K562 (cell line): ENCODE results near the gene PGF. TPM values are rescaled to one million over a fixed set of nuclear protein-coding genes. Genes with fewer than 3 reads are reported as not detected.

ENCODE experiments used
- ATAC-seq: fragments of 200-7000 bp; cut with Tn5 transposase; 3 replicates; pipeline ENCODE4 v1.9.1; 2020; ENCODE audit warnings: moderate library complexity
- BruUV-seq: library from RNA; stranded (reverse); fragments of 400-500 nt; replicated peaks from 2 replicates; lab custom pipeline; 2021; lab: Mats Ljungman, UMichigan
- CTCF ChIA-PET: fragments of 300-600 bp; formaldehyde crosslinking; extraction: SDS; loops from one replicate; lab custom pipeline; 2021; ENCODE audit warnings: low intra/inter-chr PET ratio; lab: Yijun Ruan, JAX
- POLR2A ChIA-PET: fragments of 300-600, 350-650 bp; sonication (Branson Sonifier 250); formaldehyde crosslinking; extraction: SDS; loops from one replicate; lab custom pipeline; 2021; ENCODE audit warnings: antibody characterized with exemption, inconsistent platforms; lab: Yijun Ruan, JAX
- DNase-seq, 4 experiments: peaks; one replicate each; pipeline versions ENCODE4 v3.0.0 to v3.0.0-alpha.2; 2011 to 2018; ENCODE audit warnings: low spot score in 3 of 4, mixed read lengths in 3 of 4; ENCODE audit errors: extremely low read depth in 1 of 4
- FAIRE-seq: peaks from 2 replicates; lab custom pipeline; 2011; peaks lifted over from hg19 to GRCh38; lab: Jason Lieb, UNC
- H2AFZ ChIP-seq: 2 replicates; pipeline ENCODE4 v1.6.0; 2011; ENCODE audit warnings: low read depth, low read length, control low read depth, inconsistent platforms
- H3K27ac ChIP-seq: fragments of 200-600 bp; 3 replicates; pipeline ENCODE4 v1.8.0; 2011; ENCODE audit warnings: low read depth, mild to moderate bottlenecking, control low read depth, inconsistent platforms, low read length, moderate library complexity, mixed read lengths; ENCODE audit errors: extremely low read depth
- H3K27me3 ChIP-seq, 2 experiments: fragments of 300-600 bp in 1 of 2; 2 replicates in 1 of 2; 3 replicates in 1 of 2; pipeline versions ENCODE4 v1.6.0 to v1.8.0; 2011; ENCODE audit warnings: inconsistent platforms in 2 of 2, low read length in 2 of 2, mild to moderate bottlenecking in 1 of 2, mixed read lengths in 1 of 2, moderate library complexity in 1 of 2; ENCODE audit not compliant: control insufficient read depth in 2 of 2, insufficient read depth in 2 of 2
- H3K36me3 ChIP-seq: fragments of 300-600 bp; 3 replicates; pipeline ENCODE4 v1.8.0; 2011; ENCODE audit warnings: mild to moderate bottlenecking, low read length, inconsistent platforms; ENCODE audit not compliant: control insufficient read depth, insufficient read depth
- H3K4me1 ChIP-seq, 2 experiments: fragments of 200-600 bp in 1 of 2; replicated peaks in 1 of 2; 2 replicates in 1 of 2; 3 replicates in 1 of 2; pipeline versions ENCODE4 v1.5.1 to v1.8.0; 2011; ENCODE audit warnings: inconsistent platforms in 2 of 2, low read length in 2 of 2, mild to moderate bottlenecking in 1 of 2, mixed read lengths in 1 of 2, moderate library complexity in 1 of 2; ENCODE audit not compliant: control insufficient read depth in 2 of 2, insufficient read depth in 2 of 2
- H3K4me2 ChIP-seq: 2 replicates; pipeline ENCODE4 v1.6.1; 2011; ENCODE audit warnings: low read length, control low read depth, inconsistent platforms, mixed read lengths; ENCODE audit not compliant: insufficient read depth
- H3K4me3 ChIP-seq: fragments of 200-600 bp; sonication (generic), shearing (Covaris generic); 2 replicates; pipeline ENCODE4 v1.5.1; 2016; ENCODE audit warnings: control low read depth, inconsistent platforms
- H3K79me2 ChIP-seq: fragments of 200-600 bp; 3 replicates; pipeline ENCODE4 v1.8.0; 2011; ENCODE audit warnings: low read length, inconsistent platforms; ENCODE audit not compliant: control insufficient read depth, insufficient read depth
- H3K9ac ChIP-seq, 2 experiments: 2 replicates each; pipeline versions ENCODE4 v1.6.0 to v1.6.1; 2011; ENCODE audit warnings: low read depth in 2 of 2, low read length in 2 of 2, control low read depth in 1 of 2, inconsistent platforms in 1 of 2, mild to moderate bottlenecking in 1 of 2, mixed read lengths in 1 of 2; ENCODE audit not compliant: insufficient read depth in 1 of 2
- H3K9me1 ChIP-seq: one replicate; pipeline ENCODE4 v1.6.0; 2011; ENCODE audit warnings: inconsistent platforms, mild to moderate bottlenecking, low read length, moderate library complexity; ENCODE audit not compliant: control insufficient read depth, insufficient read depth
- H3K9me3 ChIP-seq: replicated peaks from 2 replicates; pipeline ENCODE4 v1.5.1; 2011; ENCODE audit warnings: low read depth, low read length, inconsistent platforms; ENCODE audit not compliant: control insufficient read depth, insufficient read depth
- H4K20me1 ChIP-seq: replicated peaks from 2 replicates; pipeline ENCODE4 v1.6.1; 2011; ENCODE audit warnings: low read length, inconsistent platforms, mixed read lengths; ENCODE audit not compliant: control insufficient read depth, insufficient read depth
- CCAR2 ChIP-seq: fragments of 200-400 bp; formaldehyde crosslinking; IDR thresholded peaks from 2 replicates; pipeline ENCODE4 v1.6.1; 2017; ENCODE audit warnings: mild to moderate bottlenecking, low read depth, low read length
- FOXP4 ChIP-seq: sonication (generic); formaldehyde crosslinking; IDR thresholded peaks from 2 replicates; pipeline ENCODE4 v1.8.0; 2022; ENCODE audit warnings: mild to moderate bottlenecking, missing genetic modification reagents, borderline replicate concordance
- HNRNPK ChIP-seq: fragments of 200-400 bp; formaldehyde crosslinking; IDR thresholded peaks from one replicate; pipeline ENCODE4 v1.6.1; 2018; ENCODE audit warnings: mild to moderate bottlenecking, low read depth, low read length; ENCODE audit not compliant: poor library complexity, severe bottlenecking
- MAFF ChIP-seq: IDR thresholded peaks from 2 replicates; pipeline ENCODE4 v1.6.1; 2012; ENCODE audit warnings: low read length, improper control_type of control experiment
- PYGO2 ChIP-seq: fragments of 450-650 bp; IDR thresholded peaks from 2 replicates; pipeline ENCODE4 v1.6.1; 2016; ENCODE audit warnings: mild to moderate bottlenecking, missing genetic modification characterization, moderate library complexity, missing compliant biosample characterization
- WGBS: fragments of 100-300 bp; shearing (Covaris generic); methylation state at CpG from one replicate; pipeline ENCODE4 v1.1.6; 2016; ENCODE audit warnings: low coverage, mixed read lengths; ENCODE audit not compliant: insufficient coverage; ENCODE audit errors: missing lambda C conversion rate; 5-methylcytosine and 5-hydroxymethylcytosine counted together
- in situ Hi-C: fragments of 300-500 bp; cut with MboI; formaldehyde crosslinking; loops from 4 replicates; pipeline ENCODE4 v1.15.0; 2018; ENCODE audit warnings: inconsistent platforms, mixed read lengths
- intact Hi-C: fragments of 100-400 bp; cut with micrococcal nuclease; formaldehyde crosslinking; loops from 2 replicates; pipeline ENCODE4 v1.14.2; 2022
- polyA plus RNA-seq, 8 experiments: library from polyadenylated mRNA; depleted of rRNA in 4 of 8; stranded (reverse) in 5 of 8; unstranded in 3 of 8; fragments of >200 nt; fragmentation: Nextera tagmentation in 2 of 8; fragmentation: Illumina TruSeq in 1 of 8; extraction: Ambion mirVana in 2 of 8; extraction: Trizol in 1 of 8; gene quantifications; 2 replicates each; pipeline versions ENCODE4 v1.2.1 to v1.2.3, GENCODE V29; 2011 to 2014; ENCODE audit warnings: inconsistent platforms in 1 of 8, missing spikeins in 1 of 8
- total RNA-seq, 7 experiments: library from RNA; depleted of rRNA in 6 of 7; stranded (reverse); fragments of >200 nt in 6 of 7; fragmentation: Illumina TruSeq in 2 of 7; extraction: Trizol in 2 of 7; gene quantifications; 2 replicates each; pipeline versions ENCODE4 v1.2.1 to v1.2.3, GENCODE V29; 2011 to 2021; ENCODE audit warnings: low replicate concordance in 1 of 7
- TF ChIP-seq, protein P1 (sequence below): fragments of 450-650 bp; IDR thresholded peaks from 2 replicates; pipeline ENCODE4 v1.6.1; 2016; ENCODE audit warnings: mild to moderate bottlenecking

The PGF gene
- total and polyA plus RNA-seq, 9 of the 15 experiments (the other 6 are each of a cell fraction or from before 2014, with no cell fraction given) = 0.04 to 0.44 (median 0.18) TPM

DNA sequence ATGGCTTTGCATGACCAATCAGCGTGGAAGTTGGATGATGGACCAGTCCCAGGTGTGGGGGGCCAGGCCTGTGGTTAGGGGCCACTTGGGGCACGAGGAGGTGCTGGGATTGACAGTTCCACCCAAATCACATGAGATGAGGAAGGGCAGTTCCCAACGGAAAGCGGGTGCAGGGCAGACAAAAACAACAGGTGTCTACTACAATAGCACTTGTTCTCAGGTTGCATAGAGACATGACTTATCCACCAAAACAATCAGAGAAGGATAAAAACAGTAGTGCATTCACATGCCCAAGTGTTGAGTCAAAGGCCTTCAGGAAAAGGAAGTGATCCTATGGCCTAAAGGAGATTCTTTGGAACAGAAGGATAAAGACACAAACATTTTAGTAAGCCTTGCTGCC is 32.7 kb upstream of the PGF start:
- Histone ChIP-seq H3K4me1 (peaks cover 0 to 8% of the 10 kb centered on the region in 2 experiments; a peak in 2 of 5 replicates), H3K4me3 (no peak overlapping the region), H3K4me2 (no peak overlapping the region), H3K36me3 (no peaks in the 10 kb centered on the region), H3K9me1 (no peaks in the 10 kb centered on the region), H3K9ac (no peak overlapping the region), H2AFZ (no peak overlapping the region), H3K27me3 (no peaks in the 10 kb centered on the region), H3K9me3 (no peaks in the 10 kb centered on the region), H4K20me1 (no peaks in the 10 kb centered on the region), H3K27ac (no peak overlapping the region), H3K79me2 (no peaks in the 10 kb centered on the region)
- FAIRE-seq = no peak
- 42% methylated on average over 4 of the region's 4 CpGs for WGBS
- in situ Hi-C loops = no loop called here
- CTCF ChIA-PET = no interaction called here
- POLR2A ChIA-PET = interaction anchor here (0.7 to 1.0 kb wide), 2 partner anchors 12 to 445 kb away, joined by 3 read pairs; no protein-coding TSS in a partner anchor
- peak in 1 of 4 experiments; percentile 1 for DNase-seq
- TF ChIP-seq, protein P1, sequence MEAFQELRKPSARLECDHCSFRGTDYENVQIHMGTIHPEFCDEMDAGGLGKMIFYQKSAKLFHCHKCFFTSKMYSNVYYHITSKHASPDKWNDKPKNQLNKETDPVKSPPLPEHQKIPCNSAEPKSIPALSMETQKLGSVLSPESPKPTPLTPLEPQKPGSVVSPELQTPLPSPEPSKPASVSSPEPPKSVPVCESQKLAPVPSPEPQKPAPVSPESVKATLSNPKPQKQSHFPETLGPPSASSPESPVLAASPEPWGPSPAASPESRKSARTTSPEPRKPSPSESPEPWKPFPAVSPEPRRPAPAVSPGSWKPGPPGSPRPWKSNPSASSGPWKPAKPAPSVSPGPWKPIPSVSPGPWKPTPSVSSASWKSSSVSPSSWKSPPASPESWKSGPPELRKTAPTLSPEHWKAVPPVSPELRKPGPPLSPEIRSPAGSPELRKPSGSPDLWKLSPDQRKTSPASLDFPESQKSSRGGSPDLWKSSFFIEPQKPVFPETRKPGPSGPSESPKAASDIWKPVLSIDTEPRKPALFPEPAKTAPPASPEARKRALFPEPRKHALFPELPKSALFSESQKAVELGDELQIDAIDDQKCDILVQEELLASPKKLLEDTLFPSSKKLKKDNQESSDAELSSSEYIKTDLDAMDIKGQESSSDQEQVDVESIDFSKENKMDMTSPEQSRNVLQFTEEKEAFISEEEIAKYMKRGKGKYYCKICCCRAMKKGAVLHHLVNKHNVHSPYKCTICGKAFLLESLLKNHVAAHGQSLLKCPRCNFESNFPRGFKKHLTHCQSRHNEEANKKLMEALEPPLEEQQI = no peak
- TF ChIP-seq MAFF (no peak), FOXP4 (no peak), CCAR2 (no peak), HNRNPK (no peak), PYGO2 (tag) (no peak)
- intact Hi-C loops = no loop called here
- BruUV-seq = no TSS peak
- no peak for ATAC-seq
